ENCODE measurements around the gene PNMA8A. TPM values are rescaled to one million over a fixed set of nuclear protein-coding genes. Genes with fewer than 3 reads are reported as not detected.

PNMA8A gene
- total and polyA plus RNA-seq, 7 donors: 1.5 to 8.4 (median 5.3) TPM; not detected in 2

- TF ChIP-seq CTCF (IDR thresholded peaks at IDR 0.05) (no peak), EP300 (IDR thresholded peaks at IDR 0.05) (no peak), POLR2AphosphoS5 (IDR thresholded peaks at IDR 0.05) (no peak)
- H3K27me3 ChIP-seq: peaks cover 0 to 47% (median 32%) of the 10 kb centered on the region in 3 donors
- H3K9me3 ChIP-seq: no peaks in the 10 kb centered on the region
- H3K36me3 ChIP-seq: no peaks in the 10 kb centered on the region
- no peak overlapping the region for H3K27ac ChIP-seq
- peaks cover 0 to 32% (median 28%) of the 10 kb centered on the region in 4 donors for H3K4me1 ChIP-seq
- WGBS, 2 donors: 63 to 84% methylated on average over 3 of the region's 3 CpGs
- H3K4me3 ChIP-seq: no peak overlapping the region
- intact Hi-C loops (cut with DNase I): loop anchor here (5.0 kb wide), 1 partner anchor 204 kb away; no protein-coding TSS in a partner anchor
- no peak for DNase-seq
These were observed 15.0 kb upstream of the PNMA8A start for GRCh38 chr19:46486358-46486757.

DNA sequence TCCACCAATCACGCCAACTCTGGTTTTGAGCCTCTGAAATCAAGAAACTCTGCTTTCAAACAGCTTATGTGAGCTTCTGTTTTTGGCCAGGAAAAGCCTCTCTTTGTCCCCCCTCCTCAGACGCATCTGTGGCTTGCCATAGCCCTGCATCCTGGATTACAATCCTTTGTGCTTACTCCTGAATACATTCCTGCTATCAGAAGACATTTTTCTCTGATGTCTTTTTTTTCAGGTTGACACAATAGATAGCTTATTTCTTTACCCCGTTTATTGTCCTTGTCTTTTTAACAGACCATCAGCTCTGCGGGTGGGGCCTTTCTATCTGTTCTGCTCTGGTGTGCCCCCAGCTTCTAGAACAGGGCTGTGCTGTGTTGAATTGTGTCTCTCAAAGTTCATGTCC is 13.3 kb upstream of the PNMA8A start:
- no peak for DNase-seq
- no peak overlapping the region for H3K4me3 ChIP-seq
- no peak overlapping the region for H3K27ac ChIP-seq
- no peaks in the 10 kb centered on the region for H3K9me3 ChIP-seq
- 40 to 62% methylated on average over 4 of the region's 4 CpGs for WGBS, 2 donors
- peaks cover 0 to 36% (median 24%) of the 10 kb centered on the region in 3 donors for H3K27me3 ChIP-seq
- TF ChIP-seq POLR2A (IDR thresholded peaks at IDR 0.05) (no peak), CTCF (IDR thresholded peaks at IDR 0.05) (no peak), POLR2AphosphoS5 (IDR thresholded peaks at IDR 0.05) (no peak), EP300 (IDR thresholded peaks at IDR 0.05) (no peak)
- H3K4me1 ChIP-seq: peaks cover 0 to 38% (median 27%) of the 10 kb centered on the region in 4 donors
- intact Hi-C loops (cut with DNase I): loop anchor here (5.0 kb wide), 1 partner anchor 202 kb away; no protein-coding TSS in a partner anchor
- no peaks in the 10 kb centered on the region for H3K36me3 ChIP-seq

DNA sequence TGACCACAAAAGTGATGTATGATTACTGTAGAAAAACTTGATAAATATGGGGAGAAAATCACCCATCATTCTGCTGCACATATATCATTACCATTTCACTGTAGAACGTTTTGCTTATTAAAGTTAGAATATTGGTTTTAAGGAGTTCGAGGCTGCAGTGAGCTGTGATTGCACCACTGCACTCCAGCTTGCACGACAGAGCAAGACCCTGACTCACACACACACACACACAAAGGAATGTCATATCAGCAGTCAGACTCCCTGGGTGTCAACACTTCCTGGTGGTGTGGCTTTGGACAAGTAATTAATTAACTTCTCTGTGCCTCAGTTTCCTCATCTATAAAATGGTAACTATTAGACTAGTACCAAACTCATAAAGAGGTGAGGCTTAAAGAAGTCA is 11.3 kb upstream of the PNMA8A start:
- H3K4me1 ChIP-seq: peaks cover 0 to 24% (median 15%) of the 10 kb centered on the region in 4 donors
- intact Hi-C loops (cut with DNase I): no loop called here
- 38 to 54% methylated on average over 3 of the region's 3 CpGs for WGBS, 2 donors

GRCh38 chr19:46481947-46482346 is 10.6 kb upstream of the PNMA8A start:
- Histone ChIP-seq H3K4me3 (no peak overlapping the region), H3K9me3 (no peaks in the 10 kb centered on the region), H3K27me3 (peaks cover 0 to 18% (median 3%) of the 10 kb centered on the region in 3 donors), H3K4me1 (peaks cover 0 to 17% (median 8%) of the 10 kb centered on the region in 4 donors), H3K27ac (peak overlapping the region; percentile 50 to 73 (median 66)), H3K36me3 (no peaks in the 10 kb centered on the region)
- 55 to 62% methylated on average over 5 of the region's 5 CpGs for WGBS, 2 donors
- TF ChIP-seq POLR2A (IDR thresholded peaks at IDR 0.05) (no peak), CTCF (IDR thresholded peaks at IDR 0.05) (no peak), EP300 (IDR thresholded peaks at IDR 0.05) (no peak), POLR2AphosphoS5 (IDR thresholded peaks at IDR 0.05) (no peak)
- intact Hi-C loops (cut with DNase I): no loop called here
- DNase-seq: peak; percentile 62

More for the DNA sequence above, 11.3 kb upstream of the PNMA8A start:
- Histone ChIP-seq H3K4me3 (no peak overlapping the region), H3K27ac (no peak overlapping the region), H3K9me3 (no peaks in the 10 kb centered on the region), H3K27me3 (peaks cover 0 to 18% (median 9%) of the 10 kb centered on the region in 3 donors), H3K36me3 (no peaks in the 10 kb centered on the region)
- no peak for TF ChIP-seq POLR2A (IDR thresholded peaks at IDR 0.05)
- no peak for TF ChIP-seq POLR2AphosphoS5 (IDR thresholded peaks at IDR 0.05)
- no peak for TF ChIP-seq CTCF (IDR thresholded peaks at IDR 0.05)
- TF ChIP-seq EP300 (IDR thresholded peaks at IDR 0.05): no peak
- no peak for DNase-seq

Data from sigmoid colon (tissue), 7 donors.